Measurements from ENCODE around the gene STPG3. TPM values are rescaled to one million over a fixed set of nuclear protein-coding genes. Genes with fewer than 3 reads are reported as not detected.

STPG3 gene
- total and polyA plus RNA-seq, 4 donors, result not detected

GRCh38 chr9:137250329-137251193, 525 bp upstream of the STPG3 start:
- no peak for DNase-seq (ENCODE audit: low spot score)
- Histone ChIP-seq H3K27me3 (ENCODE audit: control insufficient read depth in 4 of 4, insufficient read depth in 4 of 4, low read length in 3 of 4) (no peaks in the 10 kb centered on the region), H3K36me3 (ENCODE audit: control insufficient read depth in 4 of 4, insufficient read depth in 3 of 4, low read depth in 1 of 4, low read length in 3 of 4) (no peaks in the 10 kb centered on the region), H3K9me3 (ENCODE audit: control insufficient read depth in 4 of 4, low read length in 3 of 4) (no peaks in the 10 kb centered on the region), H3K4me1 (ENCODE audit: control insufficient read depth in 4 of 4, insufficient read depth in 4 of 4, low read length in 3 of 4) (peaks cover 2 to 23% (median 10%) of the 10 kb centered on the region in 4 donors), H3K4me3 (ENCODE audit: low read depth in 1 of 3, low read length in 3 of 3) (no peak overlapping the region), H3K9ac (ENCODE audit: low read depth in 1 of 2, low read length in 2 of 2) (no peak overlapping the region), H3K27ac (ENCODE audit: low read depth in 1 of 2, low read length in 2 of 2) (no peak overlapping the region)
- TF ChIP-seq EGR1 (IDR thresholded peaks at IDR 0.05; ENCODE audit: low read depth in 2 of 2) (no peak), FOXA2 (IDR thresholded peaks at IDR 0.05) (no peak), REST (IDR thresholded peaks at IDR 0.05) (no peak), SP1 (IDR thresholded peaks at IDR 0.05) (no peak), HNF4A (conservative IDR thresholded peaks at IDR 0.05) (no peak), JUND (IDR thresholded peaks at IDR 0.05) (no peak), RXRA (IDR thresholded peaks at IDR 0.05) (no peak)
- 69% methylated on average over 18 of the region's 18 CpGs for WGBS

GRCh38 chr9:137251490-137252268, 593 bp downstream of the STPG3 start:
- Histone ChIP-seq H3K9me3 (ENCODE audit: control insufficient read depth in 4 of 4, low read length in 3 of 4) (no peaks in the 10 kb centered on the region), H3K4me1 (ENCODE audit: control insufficient read depth in 4 of 4, insufficient read depth in 4 of 4, low read length in 3 of 4) (peaks cover 8 to 34% (median 20%) of the 10 kb centered on the region in 4 donors), H3K27me3 (ENCODE audit: control insufficient read depth in 4 of 4, insufficient read depth in 4 of 4, low read length in 3 of 4) (no peaks in the 10 kb centered on the region), H3K36me3 (ENCODE audit: control insufficient read depth in 4 of 4, insufficient read depth in 3 of 4, low read depth in 1 of 4, low read length in 3 of 4) (no peaks in the 10 kb centered on the region), H3K9ac (ENCODE audit: low read depth in 1 of 2, low read length in 2 of 2) (no peak overlapping the region), H3K27ac (ENCODE audit: low read depth in 1 of 2, low read length in 2 of 2) (no peak overlapping the region), H3K4me3 (ENCODE audit: low read depth in 1 of 3, low read length in 3 of 3) (no peak overlapping the region)
- TF ChIP-seq MAX (IDR thresholded peaks at IDR 0.05) (no peak), GABPA (IDR thresholded peaks at IDR 0.05 in 1 of 2, conservative IDR thresholded peaks at IDR 0.05 in 1 of 2) (no peak), YY1 (IDR thresholded peaks at IDR 0.05) (no peak)
- WGBS, result 93% methylated on average over 22 of the region's 22 CpGs
- no peak for DNase-seq (ENCODE audit: low spot score)

Data from liver (tissue), 9 donors.